GM21619 (cell line): ENCODE data around the gene DTX4.

Source experiments
- ATAC-seq: cut with Tn5 transposase; IDR thresholded peaks from one replicate; pipeline ENCODE4 v1.9.1; 2021; ENCODE audit not compliant: unreplicated experiment

Gene DTX4

DNA sequence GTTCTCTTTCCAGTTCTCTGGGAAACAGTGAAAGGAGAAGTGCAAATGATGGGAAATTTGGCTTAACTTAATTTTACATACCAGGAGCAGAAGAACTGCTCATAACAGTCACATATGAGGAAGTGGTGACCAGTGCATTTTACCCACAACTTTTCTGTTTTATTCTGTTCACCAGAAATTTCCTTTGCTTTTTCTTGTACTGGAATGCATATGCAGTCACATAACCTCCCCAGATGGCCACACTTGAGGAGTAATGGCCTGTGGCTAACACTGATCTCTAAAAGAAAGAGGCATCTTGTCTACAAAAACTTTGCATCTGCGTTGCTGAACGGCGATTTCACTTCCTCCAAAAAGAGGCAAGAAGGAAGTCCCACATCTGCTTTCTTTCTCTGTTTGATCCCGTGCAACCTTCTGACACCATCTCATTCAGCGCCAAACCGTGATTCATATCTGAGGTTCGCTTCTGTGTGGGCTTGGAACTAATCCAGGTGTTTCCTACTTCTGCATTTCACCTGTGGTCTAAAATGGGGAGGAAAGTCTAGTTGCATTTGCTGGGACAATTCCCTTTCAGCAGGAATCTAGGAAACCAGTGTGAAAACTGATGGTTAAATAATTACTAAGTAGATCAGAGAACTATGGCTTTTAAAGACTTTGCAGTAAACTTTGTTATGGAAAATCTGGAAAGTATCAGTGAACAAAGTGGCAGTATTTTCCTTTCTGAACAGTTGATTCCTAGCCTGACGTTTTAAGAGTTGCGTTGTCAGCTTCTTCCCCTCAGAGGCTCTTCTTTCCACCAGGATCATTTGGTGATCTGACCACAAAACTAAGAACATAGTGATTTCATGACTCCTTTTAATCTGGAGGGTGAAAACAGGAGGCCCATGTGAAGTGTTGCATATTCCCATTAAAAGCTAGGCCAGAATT, 45.0 kb downstream of the DTX4 start:
- peak; percentile 87 for ATAC-seq

- no peak for ATAC-seq
Observed at GRCh38 chr11:59218319-59218718, 46.4 kb downstream of the DTX4 start.

- no peak for ATAC-seq
Observed at GRCh38 chr11:59218893-59219292, 47.0 kb downstream of the DTX4 start.

GRCh38 chr11:59219836-59220235, 47.9 kb downstream of the DTX4 start:
- no peak for ATAC-seq

DNA sequence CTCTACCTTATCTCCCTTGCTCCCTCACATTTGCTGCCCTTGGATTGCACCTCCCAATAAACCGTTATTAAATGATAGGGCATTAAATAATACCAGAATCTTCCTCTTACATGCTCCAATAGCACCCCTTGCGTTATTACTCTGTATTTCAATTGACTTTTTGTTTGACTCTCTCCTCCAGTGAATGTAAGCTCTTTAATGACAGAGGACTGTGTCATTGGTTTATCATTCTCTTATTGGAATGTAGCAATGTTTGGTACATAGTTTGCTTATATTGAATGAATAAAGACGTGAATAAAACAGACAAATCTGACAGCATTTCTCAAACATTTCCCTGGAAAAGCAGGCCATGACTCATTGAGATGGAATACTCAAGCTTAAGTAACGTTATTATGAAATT, 49.5 kb downstream of the DTX4 start:
- ATAC-seq, result no peak

- no peak for ATAC-seq
Observed at GRCh38 chr11:59222464-59223060, 50.6 kb downstream of the DTX4 start.

DNA sequence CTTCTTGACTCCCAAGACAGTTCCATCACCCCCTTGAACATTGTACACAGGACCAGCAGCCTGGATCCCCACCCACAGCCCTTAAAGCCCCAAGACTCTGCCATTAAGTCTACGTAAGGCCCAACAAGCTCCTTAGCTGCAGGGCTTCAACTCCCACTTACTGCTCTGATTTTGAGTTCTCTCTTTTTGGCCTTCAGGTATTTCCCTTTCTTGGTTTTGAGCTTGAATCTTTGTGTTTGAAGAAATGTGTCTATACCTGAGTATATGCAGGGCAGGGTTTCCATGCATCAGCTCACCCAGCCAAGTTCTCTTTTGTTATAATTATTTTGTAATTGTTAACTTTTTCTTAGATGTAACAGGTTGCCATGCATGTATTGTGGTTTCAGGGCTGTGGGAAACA, 51.2 kb downstream of the DTX4 start:
- no peak for ATAC-seq

- ATAC-seq, result no peak
Observed at GRCh38 chr11:59223611-59224010, 51.7 kb downstream of the DTX4 start.

DNA sequence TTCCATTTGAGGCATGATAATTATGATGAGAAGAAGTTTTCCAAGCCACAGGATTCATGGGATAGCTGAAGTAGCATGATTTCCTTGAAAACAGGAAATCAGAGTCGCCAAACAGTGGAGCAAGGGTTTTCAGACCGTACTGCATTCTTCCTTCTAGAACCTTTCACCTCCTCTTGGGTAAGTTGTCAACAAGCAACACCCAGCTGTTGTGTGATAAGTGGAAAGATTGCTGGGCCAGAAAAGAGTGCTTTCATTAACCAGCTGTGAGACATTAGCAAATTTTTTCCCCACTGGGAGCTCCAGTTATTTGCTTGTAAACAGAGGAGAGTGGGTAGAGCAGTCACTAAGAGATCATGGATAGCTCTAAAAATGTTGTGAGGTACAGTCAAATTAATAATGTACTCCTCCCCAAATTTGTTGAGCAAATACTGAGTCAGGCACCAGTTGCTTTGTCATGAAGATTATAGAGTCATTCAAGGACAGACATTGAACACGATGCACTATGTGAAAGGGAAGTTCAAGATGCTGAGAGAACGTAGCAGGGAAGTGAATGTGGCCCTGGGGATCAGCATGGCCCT, 52.5 kb downstream of the DTX4 start:
- ATAC-seq, result peak; percentile 42

DNA sequence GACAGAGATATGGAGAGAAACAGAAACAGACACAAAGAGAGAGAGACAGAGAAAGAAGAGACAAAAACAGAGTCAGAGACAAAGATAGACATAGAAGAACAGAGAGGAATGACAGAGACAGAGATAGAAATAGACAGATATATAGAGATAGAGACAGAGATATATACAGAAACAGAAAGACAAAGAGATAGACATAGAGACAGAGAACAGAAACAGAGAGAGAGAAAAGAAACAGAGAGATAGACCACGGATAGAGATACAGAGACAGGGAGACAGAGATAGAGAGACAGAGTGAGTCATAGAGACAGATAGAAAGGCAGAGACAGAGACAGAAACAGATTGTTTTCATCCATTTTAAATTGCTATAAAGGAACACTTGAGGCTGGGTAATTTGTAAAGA, 53.1 kb downstream of the DTX4 start:
- peak; percentile 33 for ATAC-seq

GRCh38 chr11:59226396-59226795, 54.5 kb downstream of the DTX4 start:
- no peak for ATAC-seq

GRCh38 chr11:59240322-59240721, 68.4 kb downstream of the DTX4 start:
- ATAC-seq, result no peak

GRCh38 chr11:59243633-59244032, 71.7 kb downstream of the DTX4 start:
- no peak for ATAC-seq

GRCh38 chr11:59247531-59248227, 75.7 kb downstream of the DTX4 start:
- no peak for ATAC-seq

- ATAC-seq, result no peak
Observed at GRCh38 chr11:59249535-59249934, 77.6 kb downstream of the DTX4 start.

- no peak for ATAC-seq
Observed at GRCh38 chr11:59253001-59253400, 81.1 kb downstream of the DTX4 start.

- ATAC-seq, result no peak
Observed at GRCh38 chr11:59254286-59254685, 82.4 kb downstream of the DTX4 start.

GRCh38 chr11:59255281-59255680, 83.3 kb downstream of the DTX4 start:
- ATAC-seq, result no peak
